Endometrial microvascular endothelial cells (primary cell): ENCODE results near the gene ZNF292. TPM values are rescaled to one million over a fixed set of nuclear protein-coding genes. Genes with fewer than 3 reads are reported as not detected.
"Not testable (repeated sequence)": the region's sequence is repeated elsewhere in the genome, so short reads cannot be mapped to it uniquely, and the experiment has no call there.

ENCODE experiments used
- in situ Hi-C: cut with HindIII; loops from 2 replicates; pipeline ENCODE4 v1.10.0; 2017; ENCODE audit warnings: low sequenced_read_pairs, low pct_unique_long_range_greater_than_20kb; ENCODE audit errors: inconsistent ontology term
- total RNA-seq: library from RNA; depleted of rRNA; stranded (reverse); fragments of >200 nt; gene quantifications from one replicate; pipeline ENCODE4 v1.2.3, GENCODE V29; 2015; ENCODE audit errors: inconsistent ontology term

Gene ZNF292
- total RNA-seq, 1 donor from 2014 or later = 5.9 TPM

DNA sequence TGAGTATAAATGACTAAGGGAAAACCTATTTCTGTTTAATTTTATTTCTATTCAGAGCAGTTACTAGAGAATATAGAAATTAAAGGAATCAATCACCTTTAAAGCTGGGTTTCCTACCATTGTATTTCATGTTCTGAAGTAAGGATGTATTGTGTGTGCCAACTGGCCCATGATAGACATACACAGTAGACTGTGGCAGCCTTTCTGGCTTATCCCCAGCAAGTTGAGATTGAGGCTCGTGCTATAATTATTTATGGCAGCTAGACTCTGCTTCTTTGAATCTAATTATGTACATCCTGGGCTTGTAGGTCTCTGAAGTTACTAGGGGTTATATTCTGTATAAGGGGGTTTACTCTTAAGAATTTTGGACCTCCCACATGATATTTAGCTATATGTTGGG lies 44.4 kb downstream of the ZNF292 start:
- in situ Hi-C loops = no loop called here

DNA sequence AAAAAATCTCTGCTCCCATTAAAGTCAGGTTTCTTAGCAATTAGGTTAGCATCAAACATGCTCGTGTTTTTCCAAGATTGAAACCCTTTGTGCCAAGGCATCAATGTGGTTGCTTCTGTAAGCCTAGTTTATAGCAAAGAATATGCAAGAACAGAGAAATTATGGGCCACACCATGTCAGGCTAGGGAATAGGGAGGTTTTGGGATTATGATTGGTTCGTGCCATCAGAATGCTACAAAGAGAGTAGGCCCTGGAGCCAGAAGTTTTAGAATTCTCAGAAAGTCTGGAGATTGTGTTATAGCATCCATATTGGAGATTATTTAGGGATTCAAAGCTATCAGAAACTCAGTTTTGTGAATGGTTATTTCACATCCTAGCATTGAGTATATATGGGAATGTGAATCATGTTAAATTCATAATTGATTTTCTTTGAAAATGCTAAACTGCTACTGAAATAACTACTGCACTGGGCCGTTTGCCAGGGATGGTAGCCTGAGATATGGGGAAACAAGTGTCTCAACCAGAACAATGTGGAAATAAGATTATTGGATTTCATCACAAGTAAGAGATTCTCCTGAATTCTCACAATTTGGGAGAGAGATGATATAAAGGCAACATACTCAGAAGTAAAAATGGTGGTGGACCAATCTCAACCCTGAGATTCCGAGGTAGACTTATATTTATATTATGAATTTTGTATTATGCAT lies 45.3 kb downstream of the ZNF292 start:
- in situ Hi-C loops = no loop called here

DNA sequence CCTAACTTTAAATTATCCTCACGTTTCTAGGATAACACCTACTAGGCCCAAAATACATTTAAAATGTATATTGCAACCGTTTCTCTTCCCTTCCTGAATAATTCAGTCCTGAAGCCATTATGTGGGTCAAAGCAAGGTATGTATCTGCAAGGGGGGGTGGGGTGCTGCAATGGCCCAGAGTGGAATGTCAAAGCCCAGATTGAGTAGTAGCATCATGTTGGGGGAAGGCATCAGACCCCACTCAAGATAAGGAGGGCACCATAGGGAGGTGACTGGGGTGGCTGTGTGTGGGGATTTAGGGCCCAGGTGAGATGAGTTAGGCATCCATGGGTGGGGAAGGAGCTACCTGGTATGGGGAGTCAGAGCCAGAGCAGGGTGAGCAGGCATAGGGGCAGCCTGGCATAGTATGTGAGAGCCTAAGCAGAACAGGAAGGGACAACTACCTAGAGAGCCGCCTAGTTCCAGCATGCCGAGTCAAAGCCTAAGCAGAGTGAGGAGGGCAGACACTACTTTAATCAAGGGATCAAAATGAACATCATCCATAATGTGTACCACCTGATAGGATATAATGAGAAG lies 48.2 kb downstream of the ZNF292 start:
- in situ Hi-C loops = no loop called here

DNA sequence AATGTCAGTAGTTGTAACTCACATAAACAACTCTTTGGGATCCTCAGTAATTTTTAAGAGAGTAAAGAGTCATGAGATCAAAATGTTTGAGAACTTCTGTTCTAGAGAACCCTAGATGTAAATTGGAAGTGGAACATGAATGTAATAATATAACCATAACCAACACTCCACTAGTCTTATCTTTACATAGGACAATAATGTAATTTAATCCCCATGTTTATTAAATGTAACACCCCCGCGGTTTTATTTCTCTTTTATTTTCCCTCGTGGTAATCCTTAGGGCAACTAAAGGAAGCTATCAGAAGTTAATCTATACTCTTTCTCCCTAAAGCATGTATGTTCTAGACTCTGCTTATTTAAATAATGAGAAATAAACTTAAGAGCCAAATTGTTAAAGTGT lies 54.4 kb downstream of the ZNF292 start:
- in situ Hi-C loops = no loop called here

DNA sequence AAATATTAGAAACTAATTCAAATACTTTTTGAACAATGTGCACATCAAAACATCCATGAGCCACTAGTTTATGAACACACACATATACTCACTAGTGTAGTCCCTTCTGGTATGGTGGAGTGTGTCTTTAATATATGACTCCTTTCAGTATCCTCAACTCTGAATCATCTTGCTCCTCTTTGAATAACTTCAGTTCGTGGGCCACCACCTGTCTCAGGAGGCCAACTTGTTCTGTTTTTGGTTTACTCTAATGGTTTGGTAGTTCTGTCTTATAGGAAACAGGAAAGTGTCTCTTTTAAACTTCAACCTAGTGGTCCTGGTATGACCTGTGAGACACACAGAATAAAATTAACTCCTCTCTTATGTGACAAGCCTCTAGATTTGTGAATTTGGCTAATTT lies 55.6 kb downstream of the ZNF292 start:
- in situ Hi-C loops = no loop called here

DNA sequence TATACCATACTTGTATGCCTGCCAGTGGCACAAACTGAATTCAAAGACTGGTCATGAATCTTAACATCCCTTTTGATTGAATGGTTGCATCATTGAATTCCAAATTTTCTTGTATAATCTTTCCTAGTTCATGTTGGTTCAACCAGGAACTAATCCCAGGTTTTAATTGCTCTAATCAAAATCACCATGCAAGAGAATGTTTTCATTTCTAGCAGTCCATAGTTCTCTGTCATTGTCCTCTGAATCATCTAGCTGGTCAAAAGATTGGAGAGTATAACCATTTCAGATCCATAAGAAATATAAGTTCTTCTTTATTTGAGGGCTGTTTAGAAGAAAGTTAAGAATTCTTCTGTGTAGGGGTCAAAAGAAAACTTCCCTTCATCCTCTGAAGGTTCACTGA lies 57.2 kb downstream of the ZNF292 start:
- in situ Hi-C loops = no loop called here

DNA sequence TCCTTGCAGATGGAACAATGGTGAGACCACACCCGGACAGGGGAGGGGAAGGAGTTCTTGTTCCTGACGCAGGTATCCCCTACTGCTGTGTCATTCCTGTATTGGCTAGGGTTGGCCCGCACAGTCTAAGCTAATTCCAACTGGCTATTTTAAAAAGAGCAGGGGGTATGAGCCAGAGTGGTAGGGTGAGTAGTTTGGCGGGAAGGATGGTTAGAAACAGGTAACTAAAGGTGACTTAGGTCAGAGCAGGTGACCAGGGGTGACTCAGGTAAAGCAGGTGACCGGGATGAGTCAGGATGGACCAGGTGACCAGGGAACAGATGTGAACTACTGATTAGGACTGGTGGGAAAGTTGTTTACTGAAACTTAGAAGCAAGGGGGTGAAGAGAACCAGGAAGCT lies 58.0 kb downstream of the ZNF292 start:
- in situ Hi-C loops = no loop called here

DNA sequence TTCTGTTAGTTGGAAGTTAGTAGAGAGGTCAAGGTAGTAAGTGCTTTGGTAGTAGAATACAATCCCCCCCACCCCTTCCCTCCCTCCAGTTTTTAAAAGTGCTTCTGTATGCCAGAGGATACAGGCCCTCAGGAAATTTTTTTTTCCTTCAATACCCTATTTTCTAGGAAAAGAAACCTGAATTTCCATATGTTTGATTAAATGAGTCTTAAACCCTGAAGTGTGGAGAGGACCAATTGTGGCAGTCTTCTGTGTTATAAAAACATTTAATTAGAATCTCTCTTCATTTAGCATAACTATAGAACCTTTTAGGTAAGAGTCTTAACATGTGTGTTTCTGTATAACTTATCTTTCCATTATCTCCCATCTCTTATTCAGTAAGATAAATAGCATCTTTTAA lies 59.5 kb downstream of the ZNF292 start:
- in situ Hi-C loops = no loop called here

DNA sequence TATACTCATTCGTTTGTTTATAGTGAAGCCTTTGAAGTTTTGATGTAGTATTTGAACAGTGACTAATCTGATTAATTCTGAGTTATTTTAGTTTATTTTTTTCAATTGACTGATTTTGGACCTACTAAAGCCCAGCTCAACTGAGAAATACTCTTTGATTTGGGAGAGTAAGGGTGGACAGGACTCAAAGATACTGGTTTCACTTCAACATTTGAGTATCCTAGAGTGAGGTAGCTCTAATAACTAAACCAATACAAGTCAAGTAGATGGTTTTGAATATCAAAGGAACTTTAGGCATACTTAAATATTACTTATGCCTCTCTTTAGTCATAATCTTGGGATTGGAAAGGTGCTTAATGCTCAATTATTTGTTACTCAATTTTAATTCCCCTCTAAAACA lies 65.6 kb downstream of the ZNF292 start:
- in situ Hi-C loops = no loop called here

DNA sequence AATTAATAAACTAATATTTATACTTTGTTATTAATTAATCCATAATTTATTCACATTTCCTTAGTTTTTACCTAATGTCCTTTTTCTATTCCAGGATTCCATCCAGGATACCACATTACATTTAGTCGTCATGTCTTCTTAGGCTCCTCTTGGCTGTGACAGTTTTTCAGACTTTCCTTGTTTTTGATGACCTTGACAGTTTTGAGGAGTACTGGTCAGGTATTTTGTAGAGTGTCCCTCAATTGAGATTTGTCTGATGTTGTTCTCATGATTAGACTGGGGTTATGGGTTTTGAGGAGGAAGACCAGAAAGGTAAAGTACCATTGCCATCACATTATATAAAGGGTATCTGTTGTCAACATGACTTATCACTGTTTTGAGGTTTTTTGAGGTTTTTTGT lies 67.3 kb downstream of the ZNF292 start:
- in situ Hi-C loops = no loop called here

DNA sequence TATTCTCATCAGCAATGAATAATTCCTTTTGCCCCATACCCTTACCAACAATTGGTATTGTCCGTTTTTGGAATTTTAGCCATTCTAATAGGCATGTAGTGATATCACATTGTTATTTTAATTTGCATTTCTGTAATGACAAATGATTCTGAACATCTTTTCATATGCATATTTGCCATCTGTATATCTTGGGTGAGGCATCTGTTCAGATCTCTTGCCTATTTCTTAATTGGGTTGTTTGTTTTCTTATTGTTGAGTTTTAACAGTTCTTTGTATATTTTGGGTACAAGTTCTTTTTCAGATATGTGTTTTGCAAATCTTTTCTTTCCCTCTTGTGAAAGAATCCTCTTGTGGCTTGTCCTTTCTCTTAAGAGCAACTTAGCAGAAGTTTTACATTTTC lies 69.6 kb downstream of the ZNF292 start:
- in situ Hi-C loops = no loop called here

DNA sequence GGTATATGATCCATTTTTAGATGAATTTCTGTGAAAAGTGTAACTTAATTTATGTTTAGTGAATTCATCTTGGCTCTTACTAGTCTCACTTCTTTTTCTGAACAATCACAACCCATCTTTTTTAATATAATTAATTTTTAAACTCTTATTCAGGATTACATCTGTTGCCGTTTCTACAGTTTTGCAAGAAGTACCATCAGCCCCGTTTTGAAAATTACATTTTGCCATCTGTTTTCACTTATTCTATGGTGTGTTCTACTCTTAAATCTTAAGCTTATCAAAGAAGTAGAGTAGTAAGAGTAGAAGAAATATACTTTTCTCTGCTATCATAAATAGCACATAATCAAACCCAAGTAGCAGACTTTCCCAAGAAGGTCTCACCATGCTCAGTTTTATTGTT lies 70.1 kb downstream of the ZNF292 start:
- in situ Hi-C loops = no loop called here

DNA sequence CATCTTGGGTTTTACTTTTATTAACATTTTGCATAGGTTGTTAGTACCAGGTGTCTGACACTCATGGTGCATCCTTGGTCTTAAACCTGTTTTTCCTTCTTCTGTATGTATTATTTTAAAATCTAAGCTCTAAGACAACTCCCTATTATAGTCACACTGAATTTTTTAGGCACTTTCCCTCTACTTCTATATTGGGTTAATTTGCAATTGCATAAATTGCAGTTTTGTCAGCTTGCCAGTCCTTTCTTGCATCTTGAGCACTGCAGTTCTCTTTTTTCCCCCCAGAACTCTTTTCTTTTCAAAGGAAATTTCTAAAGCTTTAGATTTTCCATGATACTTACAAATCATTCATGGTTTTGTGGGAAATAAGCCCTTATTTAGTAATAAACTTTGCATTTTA lies 70.6 kb downstream of the ZNF292 start:
- in situ Hi-C loops = no loop called here

DNA sequence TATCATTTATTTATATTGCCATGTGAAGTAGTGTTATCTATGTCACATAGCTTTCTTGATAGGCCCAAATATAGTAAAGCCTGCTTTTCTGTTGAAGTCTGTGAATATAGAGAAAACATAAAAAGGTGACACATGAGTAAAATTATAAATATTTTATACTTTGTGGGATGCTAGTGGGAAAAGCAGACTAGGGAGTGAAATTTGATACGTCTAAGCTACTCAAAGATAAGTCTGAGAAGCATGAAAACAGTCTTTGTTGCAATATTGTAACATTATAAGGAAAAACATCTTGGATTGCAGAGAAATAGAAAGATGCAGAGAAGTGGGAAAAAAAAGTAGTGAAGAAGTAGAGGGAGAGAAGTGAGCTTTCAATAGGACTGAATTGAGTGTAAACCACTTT lies 75.4 kb downstream of the ZNF292 start:
- in situ Hi-C loops = no loop called here

DNA sequence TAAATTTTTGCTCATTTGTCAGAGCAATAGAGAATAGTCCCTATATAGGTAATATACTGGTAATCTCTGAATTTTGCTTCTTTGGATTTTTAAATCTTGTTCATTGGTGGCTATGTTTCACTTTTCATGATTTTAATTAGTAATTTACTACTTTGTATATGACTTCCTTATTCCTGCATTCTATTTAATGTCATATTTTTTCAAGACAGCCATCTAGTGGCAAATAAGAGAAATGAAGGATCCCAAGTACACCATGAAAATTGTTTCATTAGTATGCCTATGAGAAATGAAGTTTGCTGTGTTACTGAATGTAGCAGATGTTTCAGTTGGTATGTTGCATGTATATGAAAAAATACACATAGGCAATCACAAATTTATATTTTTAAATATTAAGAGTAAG lies 82.4 kb downstream of the ZNF292 start:
- in situ Hi-C loops = no loop called here

DNA sequence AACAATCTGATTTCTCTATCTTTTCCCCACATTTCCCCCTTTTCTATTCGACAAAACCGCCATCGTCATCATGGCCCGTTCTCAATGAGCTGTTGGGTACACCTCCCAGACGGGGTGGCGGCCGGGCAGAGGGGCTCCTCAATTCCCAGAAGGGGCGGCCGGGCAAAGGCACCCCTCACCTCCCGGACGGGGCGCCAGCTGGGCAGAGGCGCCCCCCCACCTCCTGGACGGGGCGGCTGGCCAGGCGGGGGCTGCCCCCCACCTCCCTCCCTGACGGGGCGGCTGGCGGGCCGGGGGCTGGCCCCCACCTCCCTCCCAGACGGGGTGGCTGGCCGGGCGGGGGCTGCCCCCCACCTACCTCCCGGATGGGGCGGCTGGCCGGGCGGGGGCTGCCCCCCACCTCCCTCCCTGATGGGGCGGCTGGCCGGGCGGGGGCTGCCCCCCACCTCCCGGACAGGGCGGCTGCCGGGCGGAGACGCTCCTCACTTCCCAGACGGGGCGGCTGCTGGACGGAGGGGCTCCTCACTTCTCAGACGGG lies 83.8 kb downstream of the ZNF292 start:
- in situ Hi-C loops = not testable (repeated sequence)

DNA sequence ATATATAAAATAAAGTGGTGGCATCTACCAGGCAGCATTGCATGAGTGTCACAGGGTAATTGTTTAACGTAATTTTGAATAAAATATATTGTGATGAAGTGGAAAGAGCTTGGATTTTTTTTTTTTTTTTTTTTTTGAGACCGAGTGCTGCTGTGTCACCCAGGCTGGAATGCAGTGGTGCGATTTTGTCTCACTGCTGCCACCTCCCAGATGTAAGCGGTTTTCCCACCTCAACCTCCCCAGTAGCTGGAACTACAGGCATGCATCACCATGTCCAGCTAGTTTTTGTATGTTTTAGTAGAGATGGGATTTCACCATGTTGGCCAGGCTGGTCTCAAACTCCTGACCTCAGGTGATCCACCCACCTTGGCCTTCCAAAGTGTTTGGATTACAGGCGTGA lies 85.9 kb downstream of the ZNF292 start:
- in situ Hi-C loops = no loop called here

DNA sequence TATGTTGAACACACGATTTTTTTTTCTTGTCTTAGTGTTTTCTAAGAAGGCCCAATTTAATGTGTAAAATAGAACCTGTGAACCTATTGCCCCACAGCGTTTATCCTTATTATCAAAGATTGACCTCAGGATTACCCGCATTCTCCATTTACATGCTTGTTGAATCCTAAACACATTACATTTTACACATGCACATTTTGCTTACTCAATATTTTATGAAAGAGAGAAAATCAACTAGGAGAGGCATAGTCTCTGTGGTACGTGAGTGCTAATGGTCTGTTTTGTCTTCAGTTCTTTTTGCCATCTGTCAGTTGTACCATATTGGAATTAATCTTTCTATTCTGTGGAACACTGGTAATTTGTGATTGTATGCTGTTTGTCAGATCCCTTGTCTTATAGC lies 86.9 kb downstream of the ZNF292 start:
- in situ Hi-C loops = no loop called here

DNA sequence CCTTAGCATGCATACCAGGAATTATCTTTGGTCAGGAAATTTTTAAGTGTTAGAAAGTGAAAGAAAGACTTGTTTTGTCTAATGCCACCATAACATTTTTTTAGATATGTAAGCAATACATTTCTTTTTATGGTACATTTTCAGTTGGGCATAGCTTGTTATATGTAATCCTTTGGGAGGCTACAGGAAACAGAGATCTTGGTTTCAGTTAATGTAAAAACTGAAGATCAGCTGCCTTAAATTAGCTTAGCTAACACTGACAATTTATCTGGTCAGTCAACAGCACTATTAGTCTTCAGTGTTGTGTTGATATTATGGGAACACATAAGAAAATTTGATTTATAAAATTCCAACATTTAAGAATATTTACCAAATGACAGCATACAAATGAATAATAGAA lies 88.4 kb downstream of the ZNF292 start:
- in situ Hi-C loops = no loop called here

DNA sequence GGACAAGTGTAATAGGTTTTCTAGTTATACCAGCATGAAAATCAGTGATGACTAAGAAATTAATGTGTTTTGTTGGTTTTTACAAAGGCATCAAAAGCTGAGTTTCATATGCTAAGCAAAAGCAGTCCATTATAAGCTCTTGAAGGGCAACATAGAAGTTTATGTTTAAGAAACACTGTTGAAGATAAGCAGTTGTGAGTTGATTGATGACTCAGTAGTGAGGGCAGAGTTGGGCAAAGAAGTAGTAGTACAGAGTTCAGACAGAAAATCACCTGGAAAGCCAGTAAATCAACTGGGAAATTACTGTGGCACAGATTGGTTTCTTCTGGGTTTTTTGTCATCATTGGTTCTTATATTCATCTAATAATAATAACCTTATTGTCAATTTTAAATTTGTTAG lies 89.0 kb downstream of the ZNF292 start:
- in situ Hi-C loops = no loop called here

DNA sequence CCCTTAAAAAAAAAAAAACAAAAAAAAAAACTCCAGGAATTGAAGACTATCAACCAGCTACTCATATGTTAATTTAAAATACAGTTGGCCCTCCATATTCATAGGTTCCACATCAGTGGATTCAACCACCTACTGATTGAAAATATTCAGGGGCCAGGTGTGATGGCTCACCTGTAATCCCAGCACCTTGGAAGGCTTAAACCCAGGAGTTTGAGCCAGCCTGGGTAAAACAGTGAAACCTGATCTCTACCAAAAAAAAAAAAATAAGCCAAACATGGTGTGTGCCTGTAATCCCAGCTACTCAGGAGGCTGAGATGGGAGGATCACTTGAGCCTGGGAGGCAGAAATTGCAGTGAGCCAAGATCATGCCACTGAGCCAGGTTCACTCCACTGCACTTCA lies 94.7 kb downstream of the ZNF292 start:
- in situ Hi-C loops = no loop called here
